Raji (cell line): ENCODE results near the gene MSRB2.

Experiments
- POLR2A ChIP-seq: IDR thresholded peaks from 2 replicates; pipeline ENCODE4 v1.6.1; 2011; ENCODE audit warnings: low read depth, low read length, control low read depth; ENCODE audit not compliant: insufficient read depth

MSRB2 gene

GRCh38 chr10:23099079-23099478 lies 3.7 kb downstream of the MSRB2 start:
- TF ChIP-seq POLR2A: no peak

DNA sequence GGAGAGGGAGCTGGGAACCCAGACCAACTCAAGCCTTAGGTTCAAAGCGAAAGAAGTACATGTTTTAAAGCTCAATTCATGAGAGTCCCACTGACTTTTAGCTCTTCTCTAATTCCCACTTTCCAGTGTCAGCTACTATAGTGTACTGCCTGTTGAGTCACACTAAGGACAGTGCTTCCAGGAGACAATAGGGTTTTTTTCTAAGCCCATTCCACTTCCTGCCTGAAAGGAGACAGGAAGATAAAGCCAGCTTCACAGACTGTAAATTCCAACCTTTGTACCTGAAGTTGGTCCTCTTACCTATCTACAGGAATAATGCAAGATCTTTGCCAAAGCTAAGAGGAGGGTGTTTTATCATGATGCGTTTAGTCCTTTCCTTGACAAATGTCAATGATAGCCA lies 4.4 kb downstream of the MSRB2 start:
- TF ChIP-seq POLR2A: no peak

DNA sequence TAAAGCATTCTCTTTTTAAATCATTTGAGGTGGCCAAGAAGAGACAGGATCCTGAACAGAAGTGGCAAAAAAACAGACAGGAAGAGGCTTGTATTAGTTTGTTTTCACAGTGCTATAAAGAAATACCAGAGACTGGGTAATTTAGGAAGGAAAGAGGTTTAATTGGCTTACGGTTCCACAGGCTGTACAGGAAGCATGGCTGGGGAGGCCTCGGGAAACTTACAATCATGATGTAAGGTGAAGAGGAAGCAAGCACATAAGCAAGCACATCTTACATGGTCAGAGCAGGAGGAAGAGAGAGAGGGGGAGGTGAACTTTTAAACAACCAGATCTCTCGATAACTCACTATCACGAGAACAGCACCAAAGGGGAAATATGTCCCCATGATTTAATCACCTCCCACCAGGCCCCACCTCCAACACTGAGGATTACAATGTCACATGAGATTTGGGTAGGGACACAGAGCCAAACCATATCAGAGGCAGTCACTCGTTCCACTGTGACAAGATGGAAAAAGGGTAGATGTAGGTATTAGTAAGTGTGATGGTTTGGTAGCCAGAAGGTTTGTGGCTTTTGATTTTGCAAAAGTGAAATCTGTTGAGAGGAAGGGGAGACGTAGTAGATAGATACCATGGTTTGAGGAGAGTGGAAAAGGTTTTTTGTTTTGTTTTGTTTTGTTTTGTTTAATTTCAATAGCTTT lies 5.1 kb downstream of the MSRB2 start:
- no peak for TF ChIP-seq POLR2A

GRCh38 chr10:23106331-23107072 lies 11.1 kb downstream of the MSRB2 start:
- TF ChIP-seq POLR2A: no peak

- TF ChIP-seq POLR2A: no peak
Observed at GRCh38 chr10:23110722-23111516, 15.5 kb downstream of the MSRB2 start.

DNA sequence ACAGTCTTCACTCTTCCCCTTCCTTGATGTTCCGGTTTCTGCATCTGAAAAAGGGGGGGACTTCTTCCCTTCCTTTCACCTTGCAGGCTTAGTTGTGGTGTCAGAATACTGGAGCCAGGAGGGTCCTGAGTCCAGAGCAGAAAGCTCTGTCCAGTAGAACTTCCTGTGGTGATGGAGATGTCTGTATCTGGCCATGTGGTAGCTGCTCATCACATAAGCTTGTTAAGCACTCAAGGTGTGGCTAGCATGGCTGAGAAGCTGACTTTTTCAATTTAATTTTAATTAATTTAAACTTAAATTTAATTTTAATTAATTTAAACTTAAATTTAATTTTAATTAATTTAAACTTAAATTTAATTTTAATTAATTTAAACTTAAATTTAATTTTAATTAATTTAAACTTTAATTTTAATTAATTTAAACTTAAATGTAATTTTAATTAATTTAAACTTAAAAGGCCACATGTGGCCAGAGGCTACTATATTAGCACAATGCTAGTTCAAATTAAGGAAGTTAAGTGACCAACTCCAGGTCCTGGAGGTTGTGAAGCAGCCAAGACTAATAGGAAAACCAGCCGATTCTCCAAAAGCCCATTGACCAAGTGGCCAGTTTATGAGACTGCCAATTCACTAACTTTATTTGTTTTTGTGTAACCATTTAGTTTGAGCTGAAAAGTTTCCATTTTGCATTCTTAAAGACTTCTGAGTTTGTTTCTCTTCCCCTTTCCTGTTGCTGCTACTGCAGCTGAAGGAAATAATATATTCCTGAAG lies 16.3 kb downstream of the MSRB2 start:
- TF ChIP-seq POLR2A: no peak

DNA sequence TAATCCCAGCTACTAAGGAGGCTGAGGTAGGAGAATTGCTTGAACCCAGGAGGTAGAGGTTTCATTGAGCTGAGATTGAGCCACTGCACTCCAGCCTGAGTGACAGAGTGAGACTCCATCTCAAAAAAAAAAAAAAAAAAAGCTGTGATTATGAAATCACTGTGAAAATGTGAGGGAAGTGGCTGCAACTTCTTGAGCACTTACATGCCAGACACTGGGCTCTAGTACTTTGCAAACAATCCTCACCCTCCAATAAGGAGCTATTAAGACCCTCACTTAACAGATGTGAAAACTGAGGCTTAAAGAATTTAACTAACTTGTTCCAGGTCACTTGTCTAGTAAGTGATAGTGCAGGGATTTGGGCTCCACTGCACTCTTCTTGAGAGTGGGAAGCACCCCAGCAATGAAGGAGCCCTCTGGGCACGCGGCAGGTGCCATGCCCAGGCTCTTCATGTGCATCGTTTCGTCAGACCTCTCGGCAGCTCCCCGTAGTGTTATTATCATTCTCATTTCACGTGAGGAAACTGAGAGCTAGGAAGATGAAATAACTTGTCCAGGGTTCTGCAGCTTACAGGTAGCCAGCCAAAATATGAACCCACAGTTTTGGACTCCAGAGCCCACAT lies 19.0 kb downstream of the MSRB2 start:
- TF ChIP-seq POLR2A: no peak

GRCh38 chr10:23116486-23117205 lies 21.3 kb downstream of the MSRB2 start:
- no peak for TF ChIP-seq POLR2A

DNA sequence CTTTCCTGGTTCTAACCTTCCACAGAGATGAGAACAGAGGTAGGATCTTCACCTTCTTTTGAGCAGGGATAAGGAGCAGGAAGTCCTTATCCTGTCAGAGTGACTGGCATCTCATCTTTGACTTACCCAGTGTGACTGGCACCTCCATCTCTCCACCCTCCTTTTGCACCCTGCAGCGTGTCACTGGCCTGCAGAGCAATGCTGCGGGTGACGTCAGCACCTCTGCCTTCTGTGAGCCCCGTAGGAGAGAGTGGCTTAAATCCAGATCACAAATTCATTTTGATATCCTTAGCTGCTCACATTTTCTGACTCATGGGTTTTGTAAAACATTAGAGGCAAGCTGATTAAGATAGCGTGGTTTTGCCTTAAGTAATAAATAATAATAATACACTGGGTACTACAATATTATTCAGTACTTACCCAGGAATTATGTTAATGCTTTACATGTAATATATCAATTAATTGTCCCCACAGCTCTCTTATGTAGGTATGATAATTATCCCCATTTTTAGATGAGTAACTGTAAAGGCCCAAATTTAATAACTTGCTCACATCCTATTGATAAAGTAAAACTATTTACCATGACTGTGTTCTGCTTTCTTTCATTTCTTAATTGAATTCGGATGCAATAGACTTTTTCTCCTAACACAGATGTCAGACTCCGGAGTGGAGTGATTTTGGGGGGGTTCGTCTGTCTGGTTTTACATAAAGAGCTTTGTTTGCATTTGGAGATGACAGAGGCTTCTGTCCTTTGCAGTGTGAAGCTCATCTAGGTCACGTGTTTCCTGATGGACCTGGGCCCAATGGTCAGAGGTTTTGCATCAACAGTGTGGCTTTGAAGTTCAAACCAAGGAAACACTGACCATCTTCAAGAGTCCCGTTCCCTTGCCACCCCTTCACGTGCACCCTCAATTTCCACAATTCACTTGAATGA lies 24.9 kb downstream of the MSRB2 start:
- TF ChIP-seq POLR2A: no peak

GRCh38 chr10:23121135-23121534 lies 25.8 kb downstream of the MSRB2 start:
- TF ChIP-seq POLR2A: no peak

DNA sequence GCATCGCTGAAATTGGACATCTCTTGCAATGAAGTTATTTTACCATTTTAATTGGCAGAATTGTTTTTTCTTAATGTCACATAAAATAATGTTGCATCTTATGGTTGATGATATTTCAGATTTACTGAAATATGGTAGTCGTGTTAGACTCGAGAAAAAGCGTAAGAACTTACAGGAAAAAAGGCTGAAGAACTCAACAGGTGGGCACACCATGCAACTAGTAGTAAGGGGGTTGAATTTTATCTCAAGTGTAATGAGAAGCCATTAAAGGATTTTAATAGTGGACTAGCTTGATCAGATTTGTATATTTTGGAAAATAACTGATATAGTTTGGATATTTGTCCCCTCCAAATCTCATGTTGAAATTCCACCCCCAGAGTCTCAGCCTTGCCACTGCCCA lies 41.1 kb downstream of the MSRB2 start:
- TF ChIP-seq POLR2A: no peak

DNA sequence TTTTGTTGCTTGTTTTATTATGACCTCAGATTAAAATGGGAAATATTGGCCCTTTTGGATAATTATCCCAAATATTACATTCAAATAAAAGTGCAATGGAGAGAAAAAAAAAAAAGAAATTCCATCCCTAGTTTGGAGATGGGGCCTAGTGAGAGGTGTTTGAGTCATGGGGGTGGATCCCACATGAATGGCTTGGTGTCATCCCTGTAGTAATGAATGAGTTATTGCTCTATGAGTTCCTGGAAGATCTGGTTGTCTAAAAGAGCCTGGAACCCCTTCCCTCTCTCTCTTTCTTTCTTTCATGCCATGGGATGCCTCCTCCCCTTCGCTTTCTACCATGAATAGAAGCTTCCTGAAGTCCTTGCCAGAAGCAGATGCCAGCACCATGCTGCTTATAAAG lies 44.3 kb downstream of the MSRB2 start:
- TF ChIP-seq POLR2A: no peak

DNA sequence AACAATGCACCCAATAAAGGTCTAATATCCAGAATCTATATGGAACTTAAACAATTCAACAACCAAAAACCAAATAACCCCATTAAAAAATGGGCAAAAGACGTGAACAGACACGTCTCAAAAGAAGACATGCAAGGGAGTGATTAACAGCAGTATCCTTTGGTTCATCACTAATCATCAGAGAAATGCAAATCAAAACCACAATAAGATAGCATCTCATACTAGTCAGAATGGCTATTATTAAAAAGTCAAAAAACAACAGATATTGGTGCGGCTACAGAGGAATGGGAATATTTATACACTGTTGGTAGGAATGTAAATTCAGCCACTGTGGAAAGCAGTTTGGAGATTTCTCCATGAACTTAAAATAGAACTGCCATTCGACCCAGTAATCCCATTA lies 46.6 kb downstream of the MSRB2 start:
- no peak for TF ChIP-seq POLR2A

GRCh38 chr10:23146258-23146657 lies 50.9 kb downstream of the MSRB2 start:
- no peak for TF ChIP-seq POLR2A

GRCh38 chr10:23147035-23147434 lies 51.7 kb downstream of the MSRB2 start:
- no peak for TF ChIP-seq POLR2A
